LoVo (cell line): ENCODE measurements around the gene HARS1.
"Not testable (repeated sequence)": the region's sequence is repeated elsewhere in the genome, so short reads cannot be mapped to it uniquely, and the experiment has no call there.

Experiments
- DNase-seq: peaks from one replicate; pipeline ENCODE4 v3.0.0-alpha.2; 2016; ENCODE audit warnings: low spot score

HARS1 gene

GRCh38 chr5:140677947-140678346 lies 13.2 kb downstream of the HARS1 start:
- no peak for DNase-seq

GRCh38 chr5:140674629-140675028 lies 16.5 kb downstream of the HARS1 start:
- no peak for DNase-seq

GRCh38 chr5:140674211-140674610 lies 17.0 kb downstream of the HARS1 start:
- no peak for DNase-seq

- no peak for DNase-seq
Observed at GRCh38 chr5:140673187-140673976, 17.8 kb downstream of the HARS1 start, which contains the start of gene DND1. Gene DND1 (minus strand): TSS chr5:140673576. CDS start chr5:140673542, 34 bp downstream.

GRCh38 chr5:140672455-140673186 lies 18.5 kb downstream of the HARS1 start:
- DNase-seq = no peak

GRCh38 chr5:140671472-140672125 lies 19.6 kb downstream of the HARS1 start:
- no peak for DNase-seq

- not testable (repeated sequence) for DNase-seq
Observed at GRCh38 chr5:140671035-140671434, 20.1 kb downstream of the HARS1 start.

- DNase-seq = peak; percentile 98
Observed at GRCh38 chr5:140664359-140665119, 26.6 kb downstream of the HARS1 start, which contains the start of gene WDR55. Gene WDR55 (plus strand): TSS chr5:140664904. CDS start chr5:140664913, 9 bp downstream.

- no peak for DNase-seq
Observed at GRCh38 chr5:140664030-140664358, 27.2 kb downstream of the HARS1 start.

GRCh38 chr5:140660371-140660770 lies 30.8 kb downstream of the HARS1 start:
- DNase-seq = not testable (repeated sequence)

GRCh38 chr5:140658870-140659269 lies 32.3 kb downstream of the HARS1 start:
- DNase-seq = no peak

- DNase-seq = no peak
Observed at GRCh38 chr5:140647042-140647419, 44.1 kb downstream of the HARS1 start.

- no peak for DNase-seq
Observed at GRCh38 chr5:140642718-140643117, 48.5 kb downstream of the HARS1 start.

GRCh38 chr5:140641716-140642115 lies 49.5 kb downstream of the HARS1 start:
- DNase-seq = no peak

GRCh38 chr5:140639148-140639981 lies 51.8 kb downstream of the HARS1 start, which contains the start of gene TMCO6:
Gene TMCO6 (plus strand): TSS chr5:140639451. CDS start chr5:140639528, 77 bp downstream.
- peak; percentile 98 for DNase-seq

- DNase-seq = not testable (repeated sequence)
Observed at GRCh38 chr5:140638898-140639147, 52.3 kb downstream of the HARS1 start.

- no peak for DNase-seq
Observed at GRCh38 chr5:140637371-140638100, 53.6 kb downstream of the HARS1 start.

- DNase-seq = no peak
Observed at GRCh38 chr5:140635291-140636257, 55.6 kb downstream of the HARS1 start.

- DNase-seq = no peak
Observed at GRCh38 chr5:140634103-140634502, 57.1 kb downstream of the HARS1 start.
